Stimulated activated CD8-positive, alpha-beta memory T cell treated with anti-CD3 and anti-CD28 coated beads, Interleukin-4, amount 100 ng/mL, for 4 hours (primary cell): Measurements from ENCODE around the gene FBXL4.

Source experiments
- DNase-seq, 2 donors: peaks; one replicate each; pipeline ENCODE4 v3.0.0-alpha.2; 2020; ENCODE audit warnings: low read depth in 2 of 2, low spot score in 1 of 2

The FBXL4 gene

DNA sequence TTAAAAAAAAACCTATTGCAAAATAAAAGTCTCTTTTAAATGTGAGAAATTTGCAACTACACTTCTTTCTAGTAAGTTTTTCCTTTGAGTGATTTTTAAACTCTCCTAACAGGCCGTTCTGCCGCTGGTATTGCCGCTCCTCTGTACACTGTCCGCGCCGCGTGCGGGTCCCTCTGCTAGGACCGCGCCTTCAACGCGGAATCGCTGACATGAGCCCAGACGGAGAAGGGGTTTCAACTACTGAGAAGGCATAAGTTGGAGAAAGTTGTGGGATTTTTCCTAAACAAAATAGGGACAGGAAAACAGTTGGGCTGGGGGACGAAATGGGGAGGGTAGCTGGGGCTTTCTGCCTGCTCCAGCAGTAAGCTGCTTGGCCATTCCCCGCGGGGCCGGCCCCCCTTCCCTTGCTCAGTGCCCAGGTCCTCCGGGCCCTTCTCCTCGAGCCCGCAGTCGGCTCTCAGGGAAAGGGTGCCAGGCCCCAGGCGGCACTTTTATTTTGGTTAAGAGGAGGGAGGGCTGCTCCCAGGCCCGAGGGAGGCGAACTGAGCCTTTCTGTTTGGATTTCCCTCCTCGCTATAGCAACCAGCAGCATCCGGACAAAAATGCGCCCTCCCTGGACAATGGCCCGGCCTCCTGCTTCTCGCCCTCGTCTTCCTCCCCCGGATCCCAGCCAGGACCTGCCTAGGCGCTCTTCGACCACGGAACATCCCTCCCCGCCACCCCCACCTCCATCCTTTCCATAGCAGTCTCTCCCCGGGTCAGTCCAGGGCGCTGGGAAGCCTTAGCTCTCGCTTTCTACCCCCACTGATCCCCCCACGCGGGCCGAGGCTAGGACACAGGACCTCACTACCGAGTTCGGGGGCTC is 120.2 kb downstream of the FBXL4 start:
- DNase-seq = no peak

- no peak for DNase-seq
These were observed 122.0 kb downstream of the FBXL4 start for GRCh38 chr6:98825600-98826230.

DNA sequence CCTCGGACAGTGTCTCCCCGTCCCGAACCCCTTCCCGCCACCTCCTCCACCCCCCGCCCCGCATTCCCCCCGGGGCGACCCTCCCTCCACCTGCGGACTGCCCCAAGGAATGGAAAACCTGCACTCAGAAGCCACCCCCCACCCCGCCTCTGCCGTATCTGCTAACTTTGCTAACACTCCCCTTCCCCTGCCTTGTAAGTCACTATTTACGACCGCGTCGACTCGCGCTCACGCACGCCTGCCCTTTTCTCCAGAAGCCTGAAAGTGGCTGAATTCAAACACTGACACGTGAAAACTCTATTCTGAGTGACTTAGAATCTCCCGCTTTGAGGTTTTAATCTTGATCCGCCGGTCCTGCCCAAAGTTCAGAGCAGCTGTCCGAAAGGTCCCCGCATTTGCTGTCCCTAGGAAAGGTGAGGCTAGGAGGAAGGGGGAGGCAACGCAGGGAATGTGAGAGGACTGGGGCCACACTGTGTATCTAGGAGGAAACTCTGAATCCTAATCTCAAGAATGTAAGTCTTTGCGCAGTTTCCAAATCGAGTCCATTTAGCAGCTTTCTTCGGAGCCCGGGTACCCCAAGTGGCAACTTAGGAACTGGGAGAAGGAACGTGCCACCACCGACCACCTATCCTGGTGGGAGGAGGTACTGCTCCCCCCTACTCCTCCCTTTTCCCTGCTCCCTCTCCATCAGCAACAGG is 122.7 kb downstream of the FBXL4 start:
- DNase-seq = no peak

DNA sequence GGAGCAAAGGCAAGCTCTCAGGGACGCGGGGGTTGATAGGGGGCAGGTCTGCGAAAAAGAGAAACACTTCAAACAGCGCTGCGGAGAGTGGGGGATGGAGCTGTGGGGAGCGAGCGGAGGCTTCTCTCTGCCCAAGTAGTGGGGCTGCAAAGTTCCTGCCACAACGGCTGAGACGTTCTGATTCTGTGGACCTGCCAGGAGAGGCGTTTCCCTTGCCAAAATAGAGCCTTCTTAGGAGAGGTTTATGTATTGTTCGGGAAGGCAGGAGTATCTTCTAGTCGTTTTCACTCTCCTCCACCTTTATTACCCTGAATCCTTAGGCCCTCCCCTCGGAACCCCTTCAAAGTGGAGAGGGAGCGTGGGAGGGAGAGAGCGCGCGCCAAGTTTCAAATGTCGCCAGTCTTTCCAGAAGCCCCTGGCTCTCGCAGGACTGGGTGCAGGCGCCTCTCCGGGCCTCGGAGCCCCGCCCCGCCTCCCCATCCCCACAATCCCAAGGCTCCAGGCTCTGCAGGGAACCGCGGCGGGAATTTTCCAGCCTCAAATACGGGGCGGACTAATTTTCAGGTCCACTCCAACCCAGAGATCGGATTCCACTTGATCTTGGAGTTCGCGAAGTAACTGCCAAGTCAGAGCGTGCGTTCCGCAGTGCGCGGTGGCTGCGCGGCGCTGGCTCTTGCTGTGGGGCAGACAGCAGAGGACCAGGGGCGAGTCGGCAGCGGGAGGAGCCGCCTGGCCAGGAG is 123.4 kb downstream of the FBXL4 start:
- no peak for DNase-seq

GRCh38 chr6:98823428-98824161 is 124.2 kb downstream of the FBXL4 start:
- no peak for DNase-seq

DNA sequence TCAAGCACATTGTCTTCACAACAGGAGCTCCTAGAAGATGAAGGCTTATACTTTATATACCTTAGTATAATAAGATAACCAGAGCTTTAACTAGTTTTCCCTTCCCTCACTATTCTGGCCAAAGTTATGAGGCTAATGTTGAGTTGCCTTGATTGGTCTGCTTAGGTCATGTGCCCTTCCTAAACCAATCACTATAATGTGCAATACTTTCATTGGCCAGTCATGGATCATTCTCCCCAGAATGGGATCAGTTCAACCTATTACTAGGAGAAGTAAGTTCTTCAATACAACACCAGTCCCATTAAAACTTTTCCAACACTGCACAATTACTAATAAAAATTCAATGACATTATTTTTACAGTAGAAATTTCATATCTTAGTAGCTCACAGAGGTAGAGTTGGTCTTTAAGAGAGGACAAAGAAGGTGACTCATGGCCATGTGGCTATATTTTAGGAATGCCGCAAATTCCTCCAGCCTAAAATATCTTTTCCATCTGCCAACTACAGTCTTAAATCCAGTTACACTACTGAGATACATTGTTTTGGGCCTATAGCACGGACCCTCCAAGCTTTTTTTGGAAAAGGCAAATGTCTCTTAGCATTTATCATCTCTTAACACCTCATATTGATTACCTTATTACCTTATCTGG is 125.9 kb downstream of the FBXL4 start:
- no peak for DNase-seq
